ENCODE data around the gene HSPBP1.

DNA sequence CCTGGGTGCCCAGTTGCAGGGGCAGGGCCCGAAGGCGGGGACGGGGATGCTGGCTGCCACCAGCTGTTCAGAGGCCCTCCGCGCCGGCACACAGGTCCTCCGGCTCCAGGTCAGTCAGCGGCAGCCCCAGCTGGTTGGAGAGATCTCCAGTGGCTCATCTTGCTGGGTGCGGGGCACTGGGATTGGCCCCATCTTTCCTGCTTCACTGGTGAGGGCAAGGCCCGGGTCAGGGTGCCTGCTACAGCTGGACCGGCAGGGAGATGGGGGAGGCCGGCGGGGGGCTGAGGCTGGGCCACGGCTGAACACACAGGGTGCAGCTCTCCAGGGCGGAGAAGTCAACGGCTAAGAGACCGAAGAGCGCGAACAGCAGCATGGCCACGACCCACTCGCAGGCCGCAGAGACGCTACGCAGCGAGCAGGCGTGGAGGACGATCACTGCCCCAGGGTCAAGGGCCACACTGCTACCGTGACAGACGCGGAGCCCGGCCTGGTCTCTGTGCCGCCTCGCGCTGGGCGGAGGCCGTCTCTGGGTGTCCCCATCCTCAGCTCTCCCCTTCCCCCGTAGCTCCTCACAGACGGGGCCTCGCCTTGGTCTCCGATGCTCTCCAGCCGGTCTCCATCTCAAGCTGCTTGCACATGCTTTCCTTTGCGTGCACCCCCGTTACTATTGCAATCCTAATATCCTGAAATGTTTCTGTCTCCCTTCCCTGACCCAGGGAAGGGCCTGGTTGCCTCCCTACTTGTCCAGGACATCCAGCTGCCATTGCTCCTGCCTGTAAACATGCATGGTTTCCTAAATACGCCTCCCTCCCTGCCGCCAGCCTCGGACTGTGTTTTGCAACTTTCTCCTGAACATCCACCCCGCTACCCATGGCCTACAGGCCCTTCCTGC lies 33.0 kb upstream of the HSPBP1 start:
- TF ChIP-seq, protein P1, sequence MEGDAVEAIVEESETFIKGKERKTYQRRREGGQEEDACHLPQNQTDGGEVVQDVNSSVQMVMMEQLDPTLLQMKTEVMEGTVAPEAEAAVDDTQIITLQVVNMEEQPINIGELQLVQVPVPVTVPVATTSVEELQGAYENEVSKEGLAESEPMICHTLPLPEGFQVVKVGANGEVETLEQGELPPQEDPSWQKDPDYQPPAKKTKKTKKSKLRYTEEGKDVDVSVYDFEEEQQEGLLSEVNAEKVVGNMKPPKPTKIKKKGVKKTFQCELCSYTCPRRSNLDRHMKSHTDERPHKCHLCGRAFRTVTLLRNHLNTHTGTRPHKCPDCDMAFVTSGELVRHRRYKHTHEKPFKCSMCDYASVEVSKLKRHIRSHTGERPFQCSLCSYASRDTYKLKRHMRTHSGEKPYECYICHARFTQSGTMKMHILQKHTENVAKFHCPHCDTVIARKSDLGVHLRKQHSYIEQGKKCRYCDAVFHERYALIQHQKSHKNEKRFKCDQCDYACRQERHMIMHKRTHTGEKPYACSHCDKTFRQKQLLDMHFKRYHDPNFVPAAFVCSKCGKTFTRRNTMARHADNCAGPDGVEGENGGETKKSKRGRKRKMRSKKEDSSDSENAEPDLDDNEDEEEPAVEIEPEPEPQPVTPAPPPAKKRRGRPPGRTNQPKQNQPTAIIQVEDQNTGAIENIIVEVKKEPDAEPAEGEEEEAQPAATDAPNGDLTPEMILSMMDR (IDR thresholded peaks at IDR 0.05) = no peak
- TF ChIP-seq EP300 (IDR thresholded peaks at IDR 0.05) = no peak
